Body of pancreas (tissue), 4 donors: ENCODE results near the gene MRPS7. TPM values are rescaled to one million over a fixed set of nuclear protein-coding genes. Genes with fewer than 3 reads are reported as not detected.

Source experiments
- ATAC-seq: fragments of 150-250 bp; one replicate; pipeline ENCODE4 v1.9.1; 2016
- DNase-seq, 4 donors: peaks; one replicate each; pipeline ENCODE4 v3.0.0-alpha.2; 2019
- H3K27ac ChIP-seq, 4 donors: fragments of 200-600 bp; sonication (generic); 1 replicate in 3 of 4; 2 replicates in 1 of 4; pipeline versions ENCODE4 v1.5.1 to v1.6.1; 2016 to 2019; ENCODE audit warnings: mild to moderate bottlenecking in 1 of 4, mixed read lengths in 1 of 4, moderate library complexity in 1 of 4
- H3K27me3 ChIP-seq, 2 donors: fragments of 200-600 bp; sonication (generic); one replicate each; pipeline ENCODE4 v1.6.0; 2016; ENCODE audit warnings: mild to moderate bottlenecking in 1 of 2
- H3K36me3 ChIP-seq, 2 donors: fragments of 200-600 bp; sonication (generic); replicated peaks in 1 of 2; 2 replicates each; pipeline ENCODE4 v1.5.1; 2016; ENCODE audit warnings: low read depth in 2 of 2; ENCODE audit not compliant: insufficient read depth in 1 of 2
- H3K4me1 ChIP-seq: fragments of 200-600 bp; sonication (generic); one replicate; pipeline ENCODE4 v1.6.0; 2016
- H3K4me3 ChIP-seq, 2 donors: fragments of 200-600 bp; sonication (generic); 1 replicate in 1 of 2; 2 replicates in 1 of 2; pipeline ENCODE4 v1.5.1; 2016 to 2019
- H3K9me3 ChIP-seq, 3 donors: fragments of 200-600 bp; sonication (generic); 1 replicate in 2 of 3; 2 replicates in 1 of 3; pipeline ENCODE4 v1.5.1; 2016
- POLR2A ChIP-seq, 3 donors: fragments of 450-650 bp; IDR thresholded peaks; one replicate each; pipeline ENCODE4 v1.6.1; 2016; ENCODE audit warnings: antibody characterized with exemption in 3 of 3, mild to moderate bottlenecking in 2 of 3
- WGBS, 2 donors: methylation state at CpG; one replicate each; pipeline ENCODE4 v1.1.5; 2017; 5-methylcytosine and 5-hydroxymethylcytosine counted together
- intact Hi-C: fragments of 100-400 bp; cut with DNase I; formaldehyde crosslinking; loops from one replicate; pipeline ENCODE4 v1.15.1; 2023
- total RNA-seq, 2 donors: library from RNA; depleted of rRNA; stranded (reverse); fragments of >200 nt; gene quantifications; one replicate each; pipeline ENCODE4 v1.1.0, GENCODE V29; 2016
- TF ChIP-seq, protein P1 (sequence below), 7 experiments: fragments of 450-650 bp in 4 of 7; fragments of 200-600 bp in 3 of 7; sonication (generic) in 3 of 7; IDR thresholded peaks; one replicate each; pipeline ENCODE4 v1.5.1; 2016 to 2019; ENCODE audit warnings: antibody characterized with exemption in 7 of 7

The MRPS7 gene
- total RNA-seq, 2 donors from 2014 or later: 13.7 to 25.4 TPM

DNA sequence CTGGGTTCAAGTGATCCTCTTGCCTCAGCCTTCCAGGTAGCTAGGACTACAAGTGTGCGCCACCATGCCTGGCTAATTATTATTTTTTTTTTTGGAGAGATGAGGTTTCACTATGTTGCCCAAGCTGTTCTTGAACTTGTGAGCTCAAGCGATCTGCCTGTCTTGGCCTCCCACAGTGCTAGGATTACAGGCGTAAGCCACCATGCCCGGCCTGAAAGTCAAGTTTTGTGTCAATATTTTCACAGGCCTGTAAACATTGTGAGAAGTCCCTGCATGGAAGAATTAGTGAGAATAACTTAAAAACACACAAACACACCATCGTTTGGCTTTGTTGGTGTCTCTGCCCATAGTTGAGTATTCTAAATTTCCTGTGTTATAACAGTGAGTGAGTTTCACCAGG is 34.0 kb upstream of the MRPS7 start:
- 78 to 81% methylated on average over 5 of the region's 5 CpGs for WGBS, 2 donors
- Histone ChIP-seq H3K27me3 (no peaks in the 10 kb centered on the region), H3K9me3 (no peaks in the 10 kb centered on the region), H3K27ac (peak overlapping the region in 1 of 4 donors; percentile 12), H3K36me3 (peaks cover 11 to 27% of the 10 kb centered on the region in 2 donors), H3K4me1 (peaks cover 8% of the 10 kb centered on the region), H3K4me3 (no peak overlapping the region)
- intact Hi-C loops: no loop called here
- no peak for TF ChIP-seq POLR2A (IDR thresholded peaks at IDR 0.05)
- TF ChIP-seq, protein P1, sequence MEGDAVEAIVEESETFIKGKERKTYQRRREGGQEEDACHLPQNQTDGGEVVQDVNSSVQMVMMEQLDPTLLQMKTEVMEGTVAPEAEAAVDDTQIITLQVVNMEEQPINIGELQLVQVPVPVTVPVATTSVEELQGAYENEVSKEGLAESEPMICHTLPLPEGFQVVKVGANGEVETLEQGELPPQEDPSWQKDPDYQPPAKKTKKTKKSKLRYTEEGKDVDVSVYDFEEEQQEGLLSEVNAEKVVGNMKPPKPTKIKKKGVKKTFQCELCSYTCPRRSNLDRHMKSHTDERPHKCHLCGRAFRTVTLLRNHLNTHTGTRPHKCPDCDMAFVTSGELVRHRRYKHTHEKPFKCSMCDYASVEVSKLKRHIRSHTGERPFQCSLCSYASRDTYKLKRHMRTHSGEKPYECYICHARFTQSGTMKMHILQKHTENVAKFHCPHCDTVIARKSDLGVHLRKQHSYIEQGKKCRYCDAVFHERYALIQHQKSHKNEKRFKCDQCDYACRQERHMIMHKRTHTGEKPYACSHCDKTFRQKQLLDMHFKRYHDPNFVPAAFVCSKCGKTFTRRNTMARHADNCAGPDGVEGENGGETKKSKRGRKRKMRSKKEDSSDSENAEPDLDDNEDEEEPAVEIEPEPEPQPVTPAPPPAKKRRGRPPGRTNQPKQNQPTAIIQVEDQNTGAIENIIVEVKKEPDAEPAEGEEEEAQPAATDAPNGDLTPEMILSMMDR (IDR thresholded peaks at IDR 0.05): no peak
- ATAC-seq: no peak
- no peak for DNase-seq

DNA sequence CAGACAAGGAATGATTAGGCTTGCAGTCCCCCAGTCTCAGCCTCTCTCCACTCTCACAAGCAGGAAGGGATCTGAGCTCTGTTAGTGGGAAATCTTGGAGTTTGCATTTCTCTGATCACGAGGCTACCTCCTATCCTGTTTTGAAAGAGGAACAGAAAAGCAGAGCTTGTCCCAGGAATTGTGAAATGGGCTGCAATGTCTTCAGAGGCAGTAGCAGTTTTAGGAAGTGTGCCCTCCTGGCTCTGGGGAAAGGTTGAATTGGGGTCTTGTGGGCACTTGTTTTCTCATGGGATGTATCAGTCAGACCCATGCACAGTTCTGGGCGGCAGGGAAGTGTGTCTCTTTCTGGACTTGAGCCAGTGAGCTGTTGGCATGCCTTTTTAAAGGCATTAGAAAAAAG is 33.4 kb upstream of the MRPS7 start:
- Histone ChIP-seq H3K27ac (peak overlapping the region in 2 of 4 donors; percentile 52 to 67), H3K4me3 (no peak overlapping the region), H3K4me1 (peaks cover 8% of the 10 kb centered on the region), H3K36me3 (peaks cover 14 to 27% of the 10 kb centered on the region in 2 donors), H3K9me3 (no peaks in the 10 kb centered on the region), H3K27me3 (no peaks in the 10 kb centered on the region)
- WGBS, 2 donors: 58 to 71% methylated on average over 2 of the region's 2 CpGs
- DNase-seq (peak in 1 of 4 donors; percentile 70), ATAC-seq (peak; percentile 25)
- TF ChIP-seq POLR2A (IDR thresholded peaks at IDR 0.05): no peak
- TF ChIP-seq, protein P1 (IDR thresholded peaks at IDR 0.05): no peak
- intact Hi-C loops: no loop called here

DNA sequence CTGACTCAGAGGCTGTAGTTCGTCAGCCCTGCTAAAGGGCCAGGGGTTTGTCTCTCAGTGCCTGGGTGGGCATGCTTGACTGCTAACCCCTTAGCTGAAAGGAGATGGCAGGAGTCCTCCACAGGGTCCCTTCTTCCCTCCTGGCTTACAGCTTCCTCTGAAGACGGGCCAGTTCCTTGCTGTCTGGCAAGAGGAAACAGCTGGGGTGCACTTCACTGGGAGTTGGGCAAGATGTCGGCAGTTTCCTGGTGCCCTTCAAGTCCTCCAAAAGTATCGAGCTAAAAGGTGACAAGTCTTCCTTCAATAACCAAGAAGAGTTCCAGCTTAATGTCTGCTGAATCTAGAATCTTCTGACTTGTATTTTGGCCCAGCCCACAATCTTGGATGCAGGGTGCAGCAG is 32.8 kb upstream of the MRPS7 start:
- Histone ChIP-seq H3K4me3 (no peak overlapping the region), H3K36me3 (peaks cover 14 to 27% of the 10 kb centered on the region in 2 donors), H3K9me3 (no peaks in the 10 kb centered on the region), H3K27me3 (no peaks in the 10 kb centered on the region), H3K27ac (peak overlapping the region in 2 of 4 donors; percentile 52 to 67), H3K4me1 (peaks cover 8% of the 10 kb centered on the region)
- intact Hi-C loops: no loop called here
- 72 to 80% methylated on average over 4 of the region's 4 CpGs for WGBS, 2 donors
- ATAC-seq (no peak), DNase-seq (peak in 1 of 4 donors; percentile 56)
- TF ChIP-seq, protein P1 (IDR thresholded peaks at IDR 0.05): no peak
- no peak for TF ChIP-seq POLR2A (IDR thresholded peaks at IDR 0.05)

DNA sequence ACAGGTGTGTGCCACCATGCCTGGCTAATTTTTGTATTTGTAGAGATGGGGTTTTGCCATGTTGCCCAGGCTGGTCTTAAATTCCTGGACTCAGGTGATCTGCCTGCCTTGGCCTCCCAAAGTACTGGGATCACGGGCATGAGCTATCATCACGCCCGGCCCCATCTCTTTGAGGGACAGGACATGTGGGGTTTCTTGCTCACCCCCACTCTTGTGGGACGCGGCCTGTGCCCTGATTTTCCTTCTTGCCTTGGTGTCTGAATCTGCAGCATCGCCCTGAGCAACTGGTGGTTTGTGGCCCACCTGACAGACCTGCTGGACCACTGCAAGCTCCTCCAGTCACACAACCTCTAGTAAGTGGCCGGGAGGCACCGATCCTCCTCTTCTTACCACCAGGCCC is 30.6 kb upstream of the MRPS7 start:
- TF ChIP-seq POLR2A (IDR thresholded peaks at IDR 0.05): no peak
- TF ChIP-seq, protein P1 (IDR thresholded peaks at IDR 0.05): no peak
- ATAC-seq (no peak), DNase-seq (no peak)
- intact Hi-C loops: no loop called here
- Histone ChIP-seq H3K9me3 (no peaks in the 10 kb centered on the region), H3K36me3 (peaks cover 14 to 25% of the 10 kb centered on the region in 2 donors), H3K27me3 (no peaks in the 10 kb centered on the region), H3K27ac (no peak overlapping the region), H3K4me3 (no peak overlapping the region), H3K4me1 (peaks cover 8% of the 10 kb centered on the region)
- WGBS, 2 donors: 91 to 100% methylated on average over 6 to 7 of the region's 8 CpGs

DNA sequence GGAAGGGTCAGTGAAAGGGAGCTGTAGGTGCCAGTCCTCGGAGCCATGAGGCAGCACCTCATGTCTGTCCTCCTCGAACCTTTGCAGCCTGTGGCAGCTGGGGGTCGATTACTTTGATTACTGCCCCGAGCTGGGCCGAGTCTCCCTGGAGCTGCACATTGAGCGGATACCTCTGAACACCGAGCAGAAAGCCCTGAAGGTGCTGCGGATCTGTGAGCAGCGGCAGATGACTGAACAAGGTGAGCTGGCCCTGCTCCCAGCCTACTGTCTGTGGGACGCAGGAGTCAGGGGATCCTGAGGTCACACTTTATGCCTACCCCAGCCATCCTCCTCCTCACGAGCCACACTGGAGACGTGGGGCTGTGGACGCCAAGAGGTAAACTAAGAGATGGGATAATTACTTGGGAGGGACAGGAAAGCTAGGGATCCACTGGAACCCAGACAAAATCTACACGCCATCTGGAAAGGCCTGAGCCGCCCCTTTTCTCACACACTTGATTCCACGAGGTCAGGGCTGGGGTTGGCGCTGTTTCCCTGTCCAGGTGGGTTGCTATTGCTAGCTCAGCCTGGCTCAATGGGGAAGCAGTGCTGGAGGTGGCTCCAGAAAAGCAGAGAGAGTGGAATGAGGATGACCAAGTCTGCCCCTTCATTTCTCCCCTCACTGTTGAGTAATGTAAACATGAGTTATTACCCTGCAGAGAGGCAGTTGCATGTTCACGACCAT is 29.8 kb upstream of the MRPS7 start:
- peaks cover 8% of the 10 kb centered on the region for H3K4me1 ChIP-seq
- ATAC-seq (no peak), DNase-seq (no peak)
- H3K9me3 ChIP-seq: no peaks in the 10 kb centered on the region
- TF ChIP-seq, protein P1 (IDR thresholded peaks at IDR 0.05): no peak
- no peak for TF ChIP-seq POLR2A (IDR thresholded peaks at IDR 0.05)
- no peaks in the 10 kb centered on the region for H3K27me3 ChIP-seq
- H3K27ac ChIP-seq: no peak overlapping the region
- intact Hi-C loops: no loop called here
- peaks cover 14 to 26% of the 10 kb centered on the region in 2 donors for H3K36me3 ChIP-seq
- 86 to 88% methylated on average over 9 to 18 of the region's 18 CpGs for WGBS, 2 donors
- H3K4me3 ChIP-seq: no peak overlapping the region
